GM12878 (cell line): ENCODE results near the gene IGFBP2. TPM values are rescaled to one million over a fixed set of nuclear protein-coding genes. Genes with fewer than 3 reads are reported as not detected.

Experiments used
- ATAC-seq: fragments of 200-7000 bp; cut with Tn5 transposase; 3 replicates; pipeline ENCODE4 v1.9.1; 2020; ENCODE audit warnings: mild to moderate bottlenecking, moderate library complexity
- BruUV-seq: library from RNA; stranded (reverse); fragments of 400-500 nt; replicated peaks from 2 replicates; lab custom pipeline; 2021; lab: Mats Ljungman, UMichigan
- CTCF ChIA-PET: fragments of 300-600 bp; sonication (Branson Sonifier 250); formaldehyde crosslinking; extraction: SDS; loops from one replicate; lab custom pipeline; 2021; ENCODE audit warnings: inconsistent platforms; lab: Yijun Ruan, JAX
- POLR2A ChIA-PET: fragments of 350-600 bp; formaldehyde crosslinking; extraction: SDS; loops from one replicate; lab custom pipeline; 2021; ENCODE audit warnings: inconsistent platforms; lab: Charles Lee
- RAD21 ChIA-PET: fragments of 300-600 bp; sonication (Branson Sonifier 250); formaldehyde crosslinking; loops from one replicate; lab custom pipeline; 2023; ENCODE audit warnings: antibody characterized with exemption; ENCODE audit not compliant: unreplicated experiment; lab: Charles Lee
- SMC1A ChIA-PET: fragments of 300-600 bp; sonication (Branson Sonifier 250); formaldehyde crosslinking; loops from one replicate; lab custom pipeline; 2023; ENCODE audit not compliant: unreplicated experiment, uncharacterized antibody; lab: Charles Lee
- DNase-seq: peaks from one replicate; pipeline ENCODE4 v3.0.0-alpha.2; 2011; ENCODE audit warnings: low read depth, low spot score
- FAIRE-seq: peaks from 3 replicates; lab custom pipeline; 2011; peaks lifted over from hg19 to GRCh38; lab: Jason Lieb, UNC
- H2AFZ ChIP-seq: 2 replicates; pipeline ENCODE4 v1.6.0; 2011; ENCODE audit warnings: low read depth, low read length, control low read depth; ENCODE audit not compliant: control insufficient read depth
- H3K27ac ChIP-seq: 2 replicates; pipeline ENCODE4 v1.5.1; 2011; ENCODE audit warnings: control low read depth; ENCODE audit not compliant: control insufficient read depth, insufficient read depth
- H3K27me3 ChIP-seq, 2 experiments: replicated peaks in 1 of 2; 2 replicates each; pipeline versions ENCODE4 v1.6.0 to v1.6.1; 2011; ENCODE audit warnings: low read length in 1 of 2; ENCODE audit not compliant: control insufficient read depth in 2 of 2, insufficient read depth in 2 of 2
- H3K36me3 ChIP-seq, 2 experiments: 2 replicates each; pipeline ENCODE4 v1.5.1; 2011; ENCODE audit warnings: low read length in 1 of 2; ENCODE audit not compliant: control insufficient read depth in 2 of 2, insufficient read depth in 2 of 2
- H3K4me1 ChIP-seq: 2 replicates; pipeline ENCODE4 v1.6.1; 2011; ENCODE audit warnings: mild to moderate bottlenecking, low read length, moderate library complexity, mixed read lengths; ENCODE audit not compliant: control insufficient read depth, insufficient read depth
- H3K4me2 ChIP-seq: 2 replicates; pipeline ENCODE4 v1.6.0; 2011; ENCODE audit warnings: control low read depth; ENCODE audit not compliant: control insufficient read depth, insufficient read depth
- H3K4me3 ChIP-seq: fragments of 200-600 bp; sonication (generic); 2 replicates; pipeline ENCODE4 v1.5.1; 2016
- H3K79me2 ChIP-seq: 2 replicates; pipeline ENCODE4 v1.6.0; 2011; ENCODE audit warnings: low read length; ENCODE audit not compliant: control insufficient read depth, insufficient read depth
- H3K9ac ChIP-seq: 2 replicates; pipeline ENCODE4 v1.8.0; 2011; ENCODE audit warnings: low read length, control low read depth, mixed read lengths; ENCODE audit not compliant: control insufficient read depth, insufficient read depth
- H3K9me3 ChIP-seq: replicated peaks from 3 replicates; pipeline ENCODE4 v1.5.1; 2011; ENCODE audit warnings: mild to moderate bottlenecking, low read length; ENCODE audit not compliant: control insufficient read depth, insufficient read depth
- H4K20me1 ChIP-seq: 2 replicates; pipeline ENCODE4 v1.6.0; 2011; ENCODE audit not compliant: control insufficient read depth, insufficient read depth
- BCL3 ChIP-seq: IDR thresholded peaks from 2 replicates; pipeline ENCODE4 v1.6.1; 2011; ENCODE audit warnings: borderline replicate concordance, low read depth, mild to moderate bottlenecking, moderate library complexity, low read length; ENCODE audit not compliant: insufficient read depth, poor library complexity, severe bottlenecking
- REST ChIP-seq: IDR thresholded peaks from 2 replicates; pipeline ENCODE4 v1.6.1; 2012; ENCODE audit warnings: mild to moderate bottlenecking, low read depth, low read length
- SREBF1 ChIP-seq: IDR thresholded peaks from 2 replicates; pipeline ENCODE4 v1.6.1; 2012; ENCODE audit warnings: mild to moderate bottlenecking, low read length
- TARDBP ChIP-seq: IDR thresholded peaks from 2 replicates; pipeline ENCODE4 v1.6.1; 2016; ENCODE audit warnings: borderline replicate concordance
- TCF7 ChIP-seq: IDR thresholded peaks from 2 replicates; pipeline ENCODE4 v1.6.1; 2014; ENCODE audit warnings: antibody characterized with exemption, borderline replicate concordance
- WGBS: methylation state at CpG from one replicate; pipeline ENCODE4 v1.1.6; 2016; ENCODE audit warnings: low lambda C conversion rate; ENCODE audit not compliant: insufficient replicate concordance, insufficient coverage; ENCODE audit errors: missing lambda C conversion rate; 5-methylcytosine and 5-hydroxymethylcytosine counted together
- in situ Hi-C: fragments of 300-500 bp; cut with MboI; formaldehyde crosslinking; loops from 9 replicates; pipeline ENCODE4 v1.14.3; 2018; ENCODE audit warnings: mixed read lengths
- intact Hi-C: fragments of 100-400 bp; cut with micrococcal nuclease; formaldehyde crosslinking; loops from one replicate; pipeline ENCODE4 v1.14.2; 2022; ENCODE audit not compliant: unreplicated experiment
- polyA plus RNA-seq, 11 experiments: library from polyadenylated mRNA; depleted of rRNA in 4 of 11; unstranded in 6 of 11; stranded (reverse) in 5 of 11; fragments of >200 nt; fragmentation: Nextera tagmentation in 4 of 11; fragmentation: Illumina TruSeq in 1 of 11; extraction: Ambion mirVana in 4 of 11; extraction: Trizol in 1 of 11; gene quantifications; 1 replicate in 1 of 11; 2 replicates in 10 of 11; pipeline versions ENCODE4 v1.2.1 to v1.2.3, GENCODE V29; 2011 to 2016; ENCODE audit warnings: inconsistent platforms in 2 of 11, missing spikeins in 2 of 11, low read depth in 1 of 11
- total RNA-seq, 4 experiments: library from RNA; depleted of rRNA in 3 of 4; stranded (reverse); fragments of >200 nt in 3 of 4; fragmentation: Illumina TruSeq in 1 of 4; extraction: Trizol in 1 of 4; gene quantifications; 2 replicates each; pipeline versions ENCODE4 v1.2.1 to v1.2.3, GENCODE V29; 2013 to 2021
- TF ChIP-seq, protein P1 (sequence below): fragments of 450-650 bp; IDR thresholded peaks from 2 replicates; pipeline ENCODE4 v1.6.1; 2018; ENCODE audit warnings: borderline replicate concordance, mild to moderate bottlenecking; ENCODE audit not compliant: partially characterized antibody

IGFBP2 gene
- total and polyA plus RNA-seq, 10 of the 15 experiments (the other 5 are each of a cell fraction or from before 2014, with no cell fraction given), result 0.11 to 1.5 (median 0.38) TPM; not detected in 5

GRCh38 chr2:216663106-216663505 lies 29.9 kb downstream of the IGFBP2 start:
- Histone ChIP-seq H3K27me3 (no peaks in the 10 kb centered on the region), H3K27ac (no peak overlapping the region), H4K20me1 (no peaks in the 10 kb centered on the region), H3K9ac (no peak overlapping the region), H3K4me2 (no peak overlapping the region), H3K79me2 (no peaks in the 10 kb centered on the region), H3K4me1 (no peaks in the 10 kb centered on the region), H2AFZ (no peak overlapping the region), H3K36me3 (no peaks in the 10 kb centered on the region), H3K4me3 (no peak overlapping the region), H3K9me3 (no peaks in the 10 kb centered on the region)
- ChIA-PET POLR2A (interaction anchor here (0.6 to 1.6 kb wide), 3 partner anchors 138 to 440 kb away, joined by 3 to 4 read pairs (median 4); no protein-coding TSS in a partner anchor), RAD21 (interaction anchor here (0.6 to 12.2 kb wide), 7 partner anchors 72 to 657 kb away, joined by 3 to 239 read pairs (median 3); no protein-coding TSS in a partner anchor), SMC1A (interaction anchor here (0.8 to 12.7 kb wide), 5 partner anchors 12 to 441 kb away, joined by 3 to 226 read pairs (median 4); no protein-coding TSS in a partner anchor), CTCF (interaction anchor here (0.7 to 14.2 kb wide), 4 partner anchors 65 to 440 kb away, joined by 3 to 475 read pairs (median 16); no protein-coding TSS in a partner anchor)
- no peak for DNase-seq
- FAIRE-seq, result no peak
- WGBS, result 0% methylated on average over 1 of the region's 1 CpG
- no TSS peak for BruUV-seq
- TF ChIP-seq SREBF1 (no peak), TCF7 (no peak), BCL3 (no peak), TARDBP (no peak), REST (no peak)
- TF ChIP-seq, protein P1, sequence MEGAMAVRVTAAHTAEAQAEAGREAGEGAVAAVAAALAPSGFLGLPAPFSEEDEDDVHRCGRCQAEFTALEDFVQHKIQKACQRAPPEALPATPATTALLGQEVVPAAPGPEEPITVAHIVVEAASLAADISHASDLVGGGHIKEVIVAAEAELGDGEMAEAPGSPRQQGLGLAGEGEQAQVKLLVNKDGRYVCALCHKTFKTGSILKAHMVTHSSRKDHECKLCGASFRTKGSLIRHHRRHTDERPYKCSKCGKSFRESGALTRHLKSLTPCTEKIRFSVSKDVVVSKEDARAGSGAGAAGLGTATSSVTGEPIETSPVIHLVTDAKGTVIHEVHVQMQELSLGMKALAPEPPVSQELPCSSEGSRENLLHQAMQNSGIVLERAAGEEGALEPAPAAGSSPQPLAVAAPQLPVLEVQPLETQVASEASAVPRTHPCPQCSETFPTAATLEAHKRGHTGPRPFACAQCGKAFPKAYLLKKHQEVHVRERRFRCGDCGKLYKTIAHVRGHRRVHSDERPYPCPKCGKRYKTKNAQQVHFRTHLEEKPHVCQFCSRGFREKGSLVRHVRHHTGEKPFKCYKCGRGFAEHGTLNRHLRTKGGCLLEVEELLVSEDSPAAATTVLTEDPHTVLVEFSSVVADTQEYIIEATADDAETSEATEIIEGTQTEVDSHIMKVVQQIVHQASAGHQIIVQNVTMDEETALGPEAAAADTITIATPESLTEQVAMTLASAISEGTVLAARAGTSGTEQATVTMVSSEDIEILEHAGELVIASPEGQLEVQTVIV, result no peak
- in situ Hi-C loops, result loop anchor here (10.0 kb wide), 2 partner anchors 448 to 718 kb away; no protein-coding TSS in a partner anchor
- ATAC-seq, result no peak
- intact Hi-C loops, result loop anchor here (10.0 kb wide), 3 partner anchors 248 to 628 kb away; partner anchors contain the start of gene SMARCAL1
